NCI-H510A (cell line): Measurements from ENCODE around the gene NKD1.

Experiments
- DNase-seq: peaks from one replicate; lab custom pipeline; 2025; lab: John Stamatoyannopoulos, UW

NKD1 gene

GRCh38 chr16:50630394-50631020 lies 82.3 kb downstream of the NKD1 start:
- no peak for DNase-seq

GRCh38 chr16:50631249-50631984 lies 83.2 kb downstream of the NKD1 start:
- DNase-seq: no peak

- no peak for DNase-seq
These were observed 83.9 kb downstream of the NKD1 start for GRCh38 chr16:50631985-50632576.

GRCh38 chr16:50632927-50633800 lies 85.0 kb downstream of the NKD1 start:
- no peak for DNase-seq

GRCh38 chr16:50634090-50634489 lies 85.9 kb downstream of the NKD1 start:
- no peak for DNase-seq

GRCh38 chr16:50634947-50635346 lies 86.8 kb downstream of the NKD1 start:
- DNase-seq: no peak

GRCh38 chr16:50635505-50636392 lies 87.6 kb downstream of the NKD1 start:
- DNase-seq: no peak

GRCh38 chr16:50636753-50637374 lies 88.7 kb downstream of the NKD1 start:
- DNase-seq: no peak

- no peak for DNase-seq
These were observed 89.8 kb downstream of the NKD1 start for GRCh38 chr16:50637716-50638602.

GRCh38 chr16:50638816-50639670 lies 90.8 kb downstream of the NKD1 start:
- no peak for DNase-seq

GRCh38 chr16:50640391-50640790 lies 92.2 kb downstream of the NKD1 start:
- no peak for DNase-seq

GRCh38 chr16:50640919-50641817 lies 93.0 kb downstream of the NKD1 start:
- no peak for DNase-seq

- no peak for DNase-seq
These were observed 93.6 kb downstream of the NKD1 start for GRCh38 chr16:50641818-50642187.

- DNase-seq: no peak
These were observed 94.2 kb downstream of the NKD1 start for GRCh38 chr16:50642349-50642748.

- no peak for DNase-seq
These were observed 95.0 kb downstream of the NKD1 start for GRCh38 chr16:50643192-50643591.

- no peak for DNase-seq
These were observed 96.0 kb downstream of the NKD1 start for GRCh38 chr16:50644245-50644644.

GRCh38 chr16:50644729-50645128 lies 96.5 kb downstream of the NKD1 start:
- DNase-seq: no peak
